MM.1S (cell line): ENCODE measurements around the gene DKC1.

Source experiments
- DNase-seq: peaks from one replicate; pipeline ENCODE4 v3.0.0-alpha.2; 2015
- H2AFZ ChIP-seq: fragments of 300-600 bp; sonication (generic); 2 replicates; pipeline ENCODE4 v1.6.0; 2016; ENCODE audit warnings: antibody characterized with exemption, low read length
- H3F3A ChIP-seq: fragments of 300-600 bp; sonication (generic); 2 replicates; pipeline ENCODE4 v1.6.1; 2016; ENCODE audit warnings: mild to moderate bottlenecking, antibody characterized with exemption, low read length, moderate library complexity, mixed read lengths; ENCODE audit not compliant: insufficient read depth
- H3K27ac ChIP-seq: fragments of 300-600 bp; sonication (generic); 2 replicates; pipeline ENCODE4 v1.5.1; 2016; ENCODE audit warnings: mild to moderate bottlenecking, low read length
- H3K27me3 ChIP-seq: fragments of 300-600 bp; sonication (generic); replicated peaks from 2 replicates; pipeline ENCODE4 v1.6.0; 2016; ENCODE audit warnings: low read length; ENCODE audit not compliant: insufficient read depth
- H3K36me3 ChIP-seq: fragments of 300-600 bp; sonication (generic); replicated peaks from 2 replicates; pipeline ENCODE4 v1.6.1; 2016; ENCODE audit warnings: mild to moderate bottlenecking, low read length, mixed read lengths; ENCODE audit not compliant: insufficient read depth
- H3K4me1 ChIP-seq: fragments of 300-600 bp; sonication (generic); 2 replicates; pipeline ENCODE4 v1.6.1; 2016; ENCODE audit warnings: low read length, mixed read lengths
- H3K4me2 ChIP-seq: fragments of 300-600 bp; sonication (generic); 2 replicates; pipeline ENCODE4 v1.6.0; 2016; ENCODE audit warnings: low read depth, low read length
- H3K4me3 ChIP-seq: fragments of 300-600 bp; sonication (generic); 2 replicates; pipeline ENCODE4 v1.5.1; 2016; ENCODE audit warnings: low read length, mixed read lengths
- H3K79me2 ChIP-seq: fragments of 300-600 bp; sonication (generic); 2 replicates; pipeline ENCODE4 v1.6.1; 2016; ENCODE audit warnings: mixed run types, low read length, mixed read lengths
- H3K9ac ChIP-seq: fragments of 300-600 bp; sonication (generic); 2 replicates; pipeline ENCODE4 v1.6.1; 2016; ENCODE audit warnings: low read length, mixed read lengths
- H3K9me2 ChIP-seq: fragments of 300-600 bp; sonication (generic); replicated peaks from 2 replicates; pipeline ENCODE4 v1.6.1; 2016; ENCODE audit warnings: mild to moderate bottlenecking, low read length, mixed read lengths; ENCODE audit not compliant: insufficient read depth
- H3K9me3 ChIP-seq: fragments of 300-600 bp; sonication (generic); replicated peaks from 2 replicates; pipeline ENCODE4 v1.6.1; 2016; ENCODE audit warnings: mild to moderate bottlenecking, low read length, mixed read lengths; ENCODE audit not compliant: insufficient read depth
- H4K20me1 ChIP-seq: fragments of 300-600 bp; sonication (generic); 2 replicates; pipeline ENCODE4 v1.6.1; 2016; ENCODE audit warnings: mild to moderate bottlenecking, low read length, moderate library complexity, mixed read lengths; ENCODE audit not compliant: insufficient read depth
- EZH2 ChIP-seq: fragments of 300-600 bp; sonication (generic); optimal IDR thresholded peaks from 2 replicates; pipeline ENCODE3; 2017; ENCODE audit warnings: low read depth, mild to moderate bottlenecking, antibody characterized with exemption, low read length, mixed read lengths
- EZH2phosphoT487 ChIP-seq: fragments of 300-600 bp; sonication (generic); IDR thresholded peaks from 2 replicates; pipeline ENCODE4 v1.6.1; 2018; ENCODE audit warnings: antibody characterized with exemption, low read length
- TF ChIP-seq, protein P1 (sequence below): fragments of 300-600 bp; sonication (generic); IDR thresholded peaks from 2 replicates; pipeline ENCODE4 v1.5.1; 2016; ENCODE audit warnings: antibody characterized with exemption, low read length, mixed read lengths

The DKC1 gene

DNA sequence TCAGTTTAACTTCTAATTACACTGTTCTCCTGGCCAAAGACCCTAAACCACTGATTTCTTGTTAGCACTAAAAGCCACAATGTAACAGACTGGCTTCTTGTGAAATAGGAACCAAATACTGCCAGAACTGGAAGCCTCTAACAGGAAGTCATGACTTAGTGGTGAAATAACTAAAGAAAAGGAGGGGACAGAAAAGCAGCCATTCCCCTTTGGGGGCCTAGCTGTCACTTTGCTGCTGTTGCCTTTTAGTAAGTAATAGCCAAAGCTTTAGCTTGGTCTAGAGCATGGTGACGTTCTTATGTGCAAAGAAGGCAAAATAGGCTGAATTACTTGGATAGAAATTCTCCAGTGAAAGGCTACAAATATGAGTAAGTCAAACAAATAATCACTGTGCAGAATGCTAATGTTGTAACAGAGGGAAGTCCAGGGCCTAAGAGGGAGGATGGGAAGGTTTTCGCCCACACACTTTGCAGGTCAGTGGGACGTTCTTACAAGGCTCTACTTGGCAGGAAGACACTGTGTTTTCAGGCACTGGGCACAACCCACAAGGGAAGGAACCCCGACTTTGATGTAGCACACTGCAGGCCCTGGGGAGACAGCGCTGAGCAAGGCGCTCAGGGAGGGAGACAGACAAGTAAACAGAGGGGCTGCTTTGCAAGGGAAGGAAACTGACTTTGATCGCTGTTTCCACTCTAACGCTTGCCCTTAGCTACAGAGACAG is 28.4 kb upstream of the DKC1 start:
- Histone ChIP-seq H3K4me3 (no peak overlapping the region), H3K27me3 (no peaks in the 10 kb centered on the region), H2AFZ (no peak overlapping the region), H3K36me3 (no peaks in the 10 kb centered on the region), H3K27ac (no peak overlapping the region), H3F3A (no peaks in the 10 kb centered on the region), H3K4me1 (no peaks in the 10 kb centered on the region), H3K4me2 (no peak overlapping the region), H3K9ac (no peak overlapping the region), H4K20me1 (no peaks in the 10 kb centered on the region), H3K9me2 (no peaks in the 10 kb centered on the region), H3K79me2 (no peaks in the 10 kb centered on the region), H3K9me3 (no peaks in the 10 kb centered on the region)
- no peak for DNase-seq
- TF ChIP-seq, protein P1, sequence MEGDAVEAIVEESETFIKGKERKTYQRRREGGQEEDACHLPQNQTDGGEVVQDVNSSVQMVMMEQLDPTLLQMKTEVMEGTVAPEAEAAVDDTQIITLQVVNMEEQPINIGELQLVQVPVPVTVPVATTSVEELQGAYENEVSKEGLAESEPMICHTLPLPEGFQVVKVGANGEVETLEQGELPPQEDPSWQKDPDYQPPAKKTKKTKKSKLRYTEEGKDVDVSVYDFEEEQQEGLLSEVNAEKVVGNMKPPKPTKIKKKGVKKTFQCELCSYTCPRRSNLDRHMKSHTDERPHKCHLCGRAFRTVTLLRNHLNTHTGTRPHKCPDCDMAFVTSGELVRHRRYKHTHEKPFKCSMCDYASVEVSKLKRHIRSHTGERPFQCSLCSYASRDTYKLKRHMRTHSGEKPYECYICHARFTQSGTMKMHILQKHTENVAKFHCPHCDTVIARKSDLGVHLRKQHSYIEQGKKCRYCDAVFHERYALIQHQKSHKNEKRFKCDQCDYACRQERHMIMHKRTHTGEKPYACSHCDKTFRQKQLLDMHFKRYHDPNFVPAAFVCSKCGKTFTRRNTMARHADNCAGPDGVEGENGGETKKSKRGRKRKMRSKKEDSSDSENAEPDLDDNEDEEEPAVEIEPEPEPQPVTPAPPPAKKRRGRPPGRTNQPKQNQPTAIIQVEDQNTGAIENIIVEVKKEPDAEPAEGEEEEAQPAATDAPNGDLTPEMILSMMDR = no peak
- no peak for TF ChIP-seq EZH2phosphoT487
- TF ChIP-seq EZH2 = no peak

DNA sequence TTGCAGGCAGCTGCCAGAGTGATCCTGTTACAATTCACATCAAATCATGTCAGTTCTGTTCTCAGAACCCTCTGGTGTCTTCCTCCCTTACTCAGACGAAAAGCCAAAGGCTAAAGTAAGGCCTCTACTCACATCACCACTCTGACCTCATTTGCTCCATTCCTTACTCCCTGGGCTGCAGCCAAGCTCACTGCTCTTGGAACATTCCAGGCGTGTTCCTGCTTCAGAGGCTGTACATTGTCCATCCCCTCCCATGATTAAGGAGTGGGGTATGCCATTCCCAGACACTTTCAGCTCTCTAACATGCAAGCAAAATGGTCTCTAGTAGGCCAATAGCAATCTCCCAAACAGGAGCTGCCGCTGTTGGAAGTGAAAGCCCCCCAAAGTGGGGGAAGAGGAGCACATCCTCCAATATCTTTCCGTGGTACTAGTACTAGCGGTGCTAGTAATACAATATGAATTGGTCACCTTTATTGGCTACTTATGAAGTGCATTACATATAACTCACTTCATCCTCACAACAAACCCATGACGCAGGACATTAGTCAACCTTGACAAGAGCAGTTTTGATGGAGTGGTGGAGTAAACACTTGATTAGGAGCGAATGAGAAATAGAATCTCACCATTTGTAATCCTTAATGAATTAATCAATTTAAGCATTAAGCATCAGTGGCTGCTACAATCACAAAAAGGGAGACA is 26.8 kb upstream of the DKC1 start:
- DNase-seq = no peak
- Histone ChIP-seq H3K36me3 (no peaks in the 10 kb centered on the region), H3K4me1 (no peaks in the 10 kb centered on the region), H3F3A (no peaks in the 10 kb centered on the region), H3K9ac (no peak overlapping the region), H3K9me2 (no peaks in the 10 kb centered on the region), H3K27ac (no peak overlapping the region), H3K9me3 (no peaks in the 10 kb centered on the region), H3K4me2 (no peak overlapping the region), H3K27me3 (no peaks in the 10 kb centered on the region), H4K20me1 (no peaks in the 10 kb centered on the region), H3K79me2 (no peaks in the 10 kb centered on the region), H2AFZ (no peak overlapping the region), H3K4me3 (no peak overlapping the region)
- no peak for TF ChIP-seq EZH2
- TF ChIP-seq, protein P1 = no peak
- TF ChIP-seq EZH2phosphoT487 = no peak

DNA sequence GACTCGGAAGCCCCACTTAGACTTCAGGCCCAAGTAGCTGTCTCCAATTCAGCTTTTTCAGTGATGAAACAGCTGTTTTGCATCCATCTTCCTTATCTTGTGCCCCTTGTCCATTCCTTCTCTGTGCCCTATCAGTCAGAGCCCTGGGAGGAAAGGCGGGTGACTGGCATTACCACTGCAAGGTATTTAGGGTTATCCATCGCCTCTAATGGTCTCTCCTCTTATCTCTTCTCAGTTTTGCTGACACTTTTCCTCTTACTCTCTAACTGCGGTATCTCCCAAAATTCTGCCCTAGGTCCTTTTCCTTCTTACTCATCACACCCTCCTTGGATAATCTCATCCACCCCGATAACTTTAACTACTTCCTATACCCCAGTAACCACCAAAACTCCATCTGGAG is 25.5 kb upstream of the DKC1 start:
- no peaks in the 10 kb centered on the region for H3K27me3 ChIP-seq
- H2AFZ ChIP-seq = no peak overlapping the region
- DNase-seq = no peak
- no peak overlapping the region for H3K4me2 ChIP-seq
- H3K36me3 ChIP-seq = no peaks in the 10 kb centered on the region
- H3K9ac ChIP-seq = no peak overlapping the region
- H3K4me3 ChIP-seq = no peak overlapping the region
- no peaks in the 10 kb centered on the region for H3K9me2 ChIP-seq
- H3K9me3 ChIP-seq = no peaks in the 10 kb centered on the region
- H3F3A ChIP-seq = no peaks in the 10 kb centered on the region
- H4K20me1 ChIP-seq = no peaks in the 10 kb centered on the region
- TF ChIP-seq, protein P1 = no peak
- TF ChIP-seq EZH2phosphoT487 (no peak), EZH2 (no peak)
- no peaks in the 10 kb centered on the region for H3K4me1 ChIP-seq
- no peaks in the 10 kb centered on the region for H3K79me2 ChIP-seq
- H3K27ac ChIP-seq = no peak overlapping the region
